GM12878 (cell line): Measurements from ENCODE around the gene ASIC1. TPM values are rescaled to one million over a fixed set of nuclear protein-coding genes. Genes with fewer than 3 reads are reported as not detected.

Source experiments
- CBFB ChIP-seq: IDR thresholded peaks from 2 replicates; pipeline ENCODE4 v1.6.1; 2016; ENCODE audit warnings: antibody characterized with exemption, low read depth
- CHD1 ChIP-seq: IDR thresholded peaks from 2 replicates; pipeline ENCODE4 v1.6.1; 2012; ENCODE audit warnings: low read depth, low read length, improper control_type of control experiment
- ELK1 ChIP-seq: IDR thresholded peaks from 2 replicates; pipeline ENCODE4 v1.6.1; 2012; ENCODE audit warnings: low read depth, low read length, improper control_type of control experiment
- MLLT1 ChIP-seq: fragments of 450-650 bp; IDR thresholded peaks from 2 replicates; pipeline ENCODE4 v1.6.1; 2016; ENCODE audit warnings: mild to moderate bottlenecking
- NBN ChIP-seq: fragments of 450-650 bp; IDR thresholded peaks from 2 replicates; pipeline ENCODE4 v1.6.1; 2016
- PML ChIP-seq: IDR thresholded peaks from 2 replicates; pipeline ENCODE4 v1.6.1; 2012; ENCODE audit warnings: low read length, inconsistent platforms
- STAT1 ChIP-seq: fragments of 450-650 bp; conservative IDR thresholded peaks from 2 replicates; pipeline ENCODE4 v1.6.1; 2014; ENCODE audit warnings: antibody characterized with exemption, mild to moderate bottlenecking
- WRNIP1 ChIP-seq: IDR thresholded peaks from 2 replicates; pipeline ENCODE4 v1.6.1; 2011; ENCODE audit warnings: low read depth, low read length, improper control_type of control experiment, borderline replicate concordance
- ZBTB33 ChIP-seq: fragments of 450-650 bp; IDR thresholded peaks from 2 replicates; pipeline ENCODE4 v1.6.1; 2017; ENCODE audit warnings: mild to moderate bottlenecking
- polyA plus RNA-seq, 11 experiments: library from polyadenylated mRNA; depleted of rRNA in 4 of 11; unstranded in 6 of 11; stranded (reverse) in 5 of 11; fragments of >200 nt; fragmentation: Nextera tagmentation in 4 of 11; fragmentation: Illumina TruSeq in 1 of 11; extraction: Ambion mirVana in 4 of 11; extraction: Trizol in 1 of 11; gene quantifications; 1 replicate in 1 of 11; 2 replicates in 10 of 11; pipeline versions ENCODE4 v1.2.1 to v1.2.3, GENCODE V29; 2011 to 2016; ENCODE audit warnings: inconsistent platforms in 2 of 11, missing spikeins in 2 of 11, low read depth in 1 of 11
- total RNA-seq, 4 experiments: library from RNA; depleted of rRNA in 3 of 4; stranded (reverse); fragments of >200 nt in 3 of 4; fragmentation: Illumina TruSeq in 1 of 4; extraction: Trizol in 1 of 4; gene quantifications; 2 replicates each; pipeline versions ENCODE4 v1.2.1 to v1.2.3, GENCODE V29; 2013 to 2021
- TF ChIP-seq, protein P1 (sequence below): fragments of 450-650 bp; IDR thresholded peaks from 2 replicates; pipeline ENCODE4 v1.6.1; 2014; ENCODE audit warnings: mild to moderate bottlenecking

Gene ASIC1
- total and polyA plus RNA-seq, 10 of the 15 experiments (the other 5 are each of a cell fraction or from before 2014, with no cell fraction given) = 0.02 to 0.28 (median 0.21) TPM; not detected in 4

GRCh38 chr12:50120953-50121352, 63.6 kb downstream of the ASIC1 start (continued):
- no peak for TF ChIP-seq ZBTB33
- no peak for TF ChIP-seq ELK1
- no peak for TF ChIP-seq CHD1
- no peak for TF ChIP-seq CBFB
- no peak for TF ChIP-seq PML
- no peak for TF ChIP-seq WRNIP1
- no peak for TF ChIP-seq MLLT1
- TF ChIP-seq, protein P1, sequence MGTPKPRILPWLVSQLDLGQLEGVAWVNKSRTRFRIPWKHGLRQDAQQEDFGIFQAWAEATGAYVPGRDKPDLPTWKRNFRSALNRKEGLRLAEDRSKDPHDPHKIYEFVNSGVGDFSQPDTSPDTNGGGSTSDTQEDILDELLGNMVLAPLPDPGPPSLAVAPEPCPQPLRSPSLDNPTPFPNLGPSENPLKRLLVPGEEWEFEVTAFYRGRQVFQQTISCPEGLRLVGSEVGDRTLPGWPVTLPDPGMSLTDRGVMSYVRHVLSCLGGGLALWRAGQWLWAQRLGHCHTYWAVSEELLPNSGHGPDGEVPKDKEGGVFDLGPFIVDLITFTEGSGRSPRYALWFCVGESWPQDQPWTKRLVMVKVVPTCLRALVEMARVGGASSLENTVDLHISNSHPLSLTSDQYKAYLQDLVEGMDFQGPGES = no peak
- no peak for TF ChIP-seq NBN
- no peak for TF ChIP-seq STAT1
